Adrenal gland (tissue), 12 donors: ENCODE data around the gene WDR45. TPM values are rescaled to one million over a fixed set of nuclear protein-coding genes. Genes with fewer than 3 reads are reported as not detected.

Experiments used
- DNase-seq, 7 donors: peaks; one replicate each; pipeline ENCODE4 v3.0.0-alpha.2; 2019 to 2020
- H3K27ac ChIP-seq, 5 donors: fragments of 200-600 bp; sonication (generic) in 4 of 5; 1 replicate in 3 of 5; 2 replicates in 2 of 5; pipeline versions ENCODE4 v1.5.1 to v1.8.0; 2016 to 2020; ENCODE audit warnings: mild to moderate bottlenecking in 1 of 5
- H3K27me3 ChIP-seq: fragments of 200-600 bp; 2 replicates; pipeline ENCODE4 v1.8.0; 2021
- H3K36me3 ChIP-seq, 2 donors: fragments of 200-600 bp; replicated peaks in 1 of 2; 1 replicate in 1 of 2; 2 replicates in 1 of 2; pipeline versions ENCODE4 v1.5.1 to v1.8.0; 2018 to 2022
- H3K4me1 ChIP-seq, 2 donors: fragments of 200-600 bp; replicated peaks in 1 of 2; 1 replicate in 1 of 2; 2 replicates in 1 of 2; pipeline versions ENCODE4 v1.5.1 to v1.8.0; 2018 to 2021
- H3K4me3 ChIP-seq, 4 donors: fragments of 200-600 bp; sonication (generic) in 3 of 4; one replicate each; pipeline ENCODE4 v1.5.1; 2016 to 2018
- H3K9me3 ChIP-seq, 3 donors: fragments of 200-600 bp; sonication (generic) in 1 of 3; replicated peaks in 1 of 3; 1 replicate in 2 of 3; 2 replicates in 1 of 3; pipeline versions ENCODE4 v1.5.1 to v1.8.0; 2016 to 2021
- POLR2A ChIP-seq, 2 donors: fragments of 450-650 bp; IDR thresholded peaks; one replicate each; pipeline ENCODE4 v1.6.1; 2017; ENCODE audit warnings: antibody characterized with exemption in 2 of 2, mild to moderate bottlenecking in 2 of 2, moderate library complexity in 1 of 2
- WGBS, 4 donors: extraction: QIAGEN DNeasy Blood & Tissue Kit in 2 of 4; methylation state at CpG; one replicate each; pipeline versions ENCODE4 v1.1.5 to v1.1.7; 2013 to 2017; 5-methylcytosine and 5-hydroxymethylcytosine counted together
- intact Hi-C, 2 donors: fragments of 100-400 bp; cut with DNase I; formaldehyde crosslinking; loops; one replicate each; pipeline versions ENCODE4 v1.14.1 to v1.15.0; 2022 to 2023
- polyA plus RNA-seq, 3 donors: library from polyadenylated mRNA; stranded (reverse); fragments of 200-250 nt in 2 of 3; fragments of 350-450 nt in 1 of 3; fragmentation: Illumina TruSeq in 1 of 3; extraction: RNeasy Lipid Tissue Mini Kit (QIAGEN cat#74804) in 1 of 3; gene quantifications; one replicate each; pipeline ENCODE4 v1.2.3, GENCODE V29; 2013 to 2014
- total RNA-seq, 9 donors: library from RNA; depleted of rRNA in 4 of 9; stranded (reverse); fragments of >200 nt in 4 of 9; fragments of 120-200 nt in 1 of 9; fragmentation: NEBNext Ultra II Directional in 1 of 9; extraction: Animal tissue kit (Norgen Biotek cat#: 25700) in 1 of 9; gene quantifications; one replicate each; pipeline versions ENCODE4 v1.1.0 to v1.2.4, GENCODE V29; 2013 to 2023
- TF ChIP-seq, protein P1 (sequence below), 6 experiments: fragments of 450-650 bp in 4 of 6; fragments of 200-600 bp in 2 of 6; sonication (generic) in 1 of 6; IDR thresholded peaks; 1 replicate in 5 of 6; 2 replicates in 1 of 6; pipeline versions ENCODE4 v1.5.1 to v1.8.0; 2016 to 2021; ENCODE audit warnings: antibody characterized with exemption in 6 of 6, mild to moderate bottlenecking in 2 of 6, moderate library complexity in 1 of 6
- donor health status: healthy with polysubstance abuse.
- donor health status: Bipolar disorder and iron deficiency.
- donor health status: DM: yes; HTN: yes; CAD: no.
- donor health status: DM: no; HTN: no; CAD: no.
- donor health status: DM: no; HTN: no; CAD: no.
- donor health status: DM: yes; HTN: yes; CAD: no.

The WDR45 gene
- total and polyA plus RNA-seq, 12 donors, result 59.4 to 184 (median 110) TPM

DNA sequence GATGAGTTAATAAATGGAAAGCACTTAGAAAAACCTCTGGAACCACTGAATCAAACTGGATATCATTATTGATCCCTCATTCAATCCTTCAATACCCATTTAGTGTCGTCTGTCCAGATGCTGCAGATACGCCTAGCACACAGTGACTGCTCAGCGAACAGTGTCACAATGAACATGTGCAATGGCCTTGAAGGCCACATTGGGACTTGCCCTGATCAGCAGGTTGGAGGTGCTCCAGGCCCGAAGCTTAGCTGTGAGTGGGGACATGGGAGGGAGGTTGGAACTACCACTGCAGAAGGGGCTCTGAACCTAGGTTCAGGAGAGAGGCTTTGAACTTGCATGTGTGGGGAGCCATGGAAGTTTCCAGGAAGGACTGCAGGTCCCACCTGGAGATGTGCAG lies 26.6 kb upstream of the WDR45 start:
- Histone ChIP-seq H3K4me3 (no peak overlapping the region), H3K27ac (peak overlapping the region in 3 of 5 donors; percentile 1 to 67 (median 56)), H3K27me3 (no peaks in the 10 kb centered on the region), H3K9me3 (no peaks in the 10 kb centered on the region), H3K4me1 (no peaks in the 10 kb centered on the region), H3K36me3 (no peaks in the 10 kb centered on the region)
- TF ChIP-seq POLR2A (IDR thresholded peaks at IDR 0.05), result no peak
- TF ChIP-seq, protein P1, sequence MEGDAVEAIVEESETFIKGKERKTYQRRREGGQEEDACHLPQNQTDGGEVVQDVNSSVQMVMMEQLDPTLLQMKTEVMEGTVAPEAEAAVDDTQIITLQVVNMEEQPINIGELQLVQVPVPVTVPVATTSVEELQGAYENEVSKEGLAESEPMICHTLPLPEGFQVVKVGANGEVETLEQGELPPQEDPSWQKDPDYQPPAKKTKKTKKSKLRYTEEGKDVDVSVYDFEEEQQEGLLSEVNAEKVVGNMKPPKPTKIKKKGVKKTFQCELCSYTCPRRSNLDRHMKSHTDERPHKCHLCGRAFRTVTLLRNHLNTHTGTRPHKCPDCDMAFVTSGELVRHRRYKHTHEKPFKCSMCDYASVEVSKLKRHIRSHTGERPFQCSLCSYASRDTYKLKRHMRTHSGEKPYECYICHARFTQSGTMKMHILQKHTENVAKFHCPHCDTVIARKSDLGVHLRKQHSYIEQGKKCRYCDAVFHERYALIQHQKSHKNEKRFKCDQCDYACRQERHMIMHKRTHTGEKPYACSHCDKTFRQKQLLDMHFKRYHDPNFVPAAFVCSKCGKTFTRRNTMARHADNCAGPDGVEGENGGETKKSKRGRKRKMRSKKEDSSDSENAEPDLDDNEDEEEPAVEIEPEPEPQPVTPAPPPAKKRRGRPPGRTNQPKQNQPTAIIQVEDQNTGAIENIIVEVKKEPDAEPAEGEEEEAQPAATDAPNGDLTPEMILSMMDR (IDR thresholded peaks at IDR 0.05), result no peak
- DNase-seq, result peak in 6 of 7 donors; percentile 41 to 65 (median 52)
- intact Hi-C loops, result no loop called here
- 57 to 80% (median 68%) methylated on average over 4 of the region's 4 CpGs for WGBS, 4 donors

- no peak overlapping the region for H3K4me3 ChIP-seq
- no peaks in the 10 kb centered on the region for H3K27me3 ChIP-seq
- no peaks in the 10 kb centered on the region for H3K4me1 ChIP-seq
- peak in 5 of 7 donors; percentile 43 to 61 (median 46) for DNase-seq
- H3K27ac ChIP-seq, result peak overlapping the region in 4 of 5 donors; percentile 21 to 80 (median 58)
- H3K9me3 ChIP-seq, result no peaks in the 10 kb centered on the region
- intact Hi-C loops, result no loop called here
- TF ChIP-seq POLR2A (IDR thresholded peaks at IDR 0.05), result no peak
- TF ChIP-seq, protein P1 (IDR thresholded peaks at IDR 0.05), result no peak
- H3K36me3 ChIP-seq, result no peaks in the 10 kb centered on the region
- WGBS, 4 donors, result 34 to 56% (median 46%) methylated on average over 3 of the region's 3 CpGs
Measured at GRCh38 chrX:49103637-49104036, 23.9 kb upstream of the WDR45 start.

DNA sequence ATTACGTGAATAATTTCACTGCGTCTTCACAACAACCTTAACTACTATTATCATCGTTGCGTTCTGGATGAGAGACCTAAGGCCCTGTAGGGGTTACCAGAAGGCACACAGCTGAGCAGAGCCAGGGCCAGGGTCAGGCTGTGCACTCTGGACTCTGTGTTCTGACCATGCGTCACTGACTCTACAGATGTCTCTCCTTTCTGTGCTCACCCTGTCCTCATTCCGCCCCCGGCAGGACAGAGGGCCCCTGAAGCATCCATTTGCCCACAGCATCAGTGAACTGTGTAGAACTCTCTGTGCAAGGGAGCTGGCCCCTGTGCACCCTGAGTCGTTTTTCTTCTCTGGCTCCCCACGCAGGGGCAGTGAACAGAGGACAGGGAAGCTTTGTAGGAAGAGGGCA lies 22.5 kb upstream of the WDR45 start:
- DNase-seq, result peak in 3 of 7 donors; percentile 40 to 61 (median 43)
- H3K4me3 ChIP-seq, result no peak overlapping the region
- H3K9me3 ChIP-seq, result no peaks in the 10 kb centered on the region
- H3K36me3 ChIP-seq, result no peaks in the 10 kb centered on the region
- no peaks in the 10 kb centered on the region for H3K4me1 ChIP-seq
- no peaks in the 10 kb centered on the region for H3K27me3 ChIP-seq
- intact Hi-C loops, result no loop called here
- TF ChIP-seq, protein P1 (IDR thresholded peaks at IDR 0.05), result no peak
- TF ChIP-seq POLR2A (IDR thresholded peaks at IDR 0.05), result no peak
- WGBS, 4 donors, result 37 to 62% (median 57%) methylated on average over 3 to 9 of the region's 9 CpGs
- peak overlapping the region in 1 of 5 donors; percentile 91 for H3K27ac ChIP-seq

DNA sequence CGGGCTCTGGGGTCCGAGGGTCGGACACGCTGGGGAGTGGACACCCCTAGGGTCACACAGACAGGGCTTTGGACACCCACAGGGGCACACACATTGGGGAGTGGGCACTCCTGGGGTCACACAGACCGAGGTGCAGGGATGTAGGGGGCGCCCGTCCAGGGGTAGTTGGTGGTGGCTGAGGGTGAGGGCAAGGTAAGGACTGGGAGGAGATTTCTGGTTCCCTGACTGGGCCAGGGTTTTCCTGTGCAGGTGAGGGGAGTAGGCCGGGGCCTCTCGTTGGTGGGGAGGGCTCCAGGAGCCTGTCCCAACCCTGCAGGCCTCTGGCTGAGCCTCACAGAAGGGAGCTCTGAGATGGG lies 21.9 kb upstream of the WDR45 start:
- no peaks in the 10 kb centered on the region for H3K27me3 ChIP-seq
- peak overlapping the region in 4 of 5 donors; percentile 51 to 91 (median 57) for H3K27ac ChIP-seq
- intact Hi-C loops, result no loop called here
- no peak for DNase-seq
- TF ChIP-seq, protein P1 (IDR thresholded peaks at IDR 0.05), result no peak
- TF ChIP-seq POLR2A (IDR thresholded peaks at IDR 0.05), result no peak
- no peaks in the 10 kb centered on the region for H3K9me3 ChIP-seq
- H3K4me1 ChIP-seq, result no peaks in the 10 kb centered on the region
- H3K36me3 ChIP-seq, result no peaks in the 10 kb centered on the region
- H3K4me3 ChIP-seq, result peak overlapping the region in 1 of 4 donors; percentile 62
- 4 to 62% (median 25%) methylated on average over 5 to 9 of the region's 9 CpGs for WGBS, 4 donors
